OCI-LY1 (cell line): ENCODE data around the gene MED29.

Experiments
- H2AFZ ChIP-seq: fragments of 200-600 bp; sonication (generic), shearing (Covaris generic); 2 replicates; pipeline ENCODE4 v1.6.0; 2014; ENCODE audit warnings: antibody characterized with exemption, mild to moderate bottlenecking, low read length
- H3F3A ChIP-seq: fragments of 200-600 bp; sonication (generic), shearing (Covaris generic); 2 replicates; pipeline ENCODE4 v1.6.0; 2014; ENCODE audit warnings: mild to moderate bottlenecking, antibody characterized with exemption, low read length, moderate library complexity; ENCODE audit not compliant: insufficient read depth
- H3K27ac ChIP-seq: fragments of 200-600 bp; sonication (generic); 2 replicates; pipeline ENCODE4 v1.5.1; 2014; ENCODE audit warnings: low read length, mixed run types, mild to moderate bottlenecking, low read depth; ENCODE audit not compliant: poor library complexity, severe bottlenecking
- H3K27me3 ChIP-seq: fragments of 200-600 bp; sonication (generic); 2 replicates; pipeline ENCODE4 v1.6.0; 2014; ENCODE audit warnings: antibody characterized with exemption, mild to moderate bottlenecking, low read length, moderate library complexity; ENCODE audit not compliant: insufficient read depth
- H3K36me3 ChIP-seq: fragments of 200-600 bp; sonication (generic); 2 replicates; pipeline ENCODE4 v1.6.1; 2014; ENCODE audit warnings: mild to moderate bottlenecking, antibody characterized with exemption, low read length, moderate library complexity, mixed read lengths; ENCODE audit not compliant: insufficient read depth
- H3K4me1 ChIP-seq: fragments of 200-600 bp; sonication (generic); 2 replicates; pipeline ENCODE4 v1.5.1; 2014; ENCODE audit warnings: mild to moderate bottlenecking, low read length, moderate library complexity; ENCODE audit not compliant: insufficient read depth, severe bottlenecking
- H3K4me2 ChIP-seq: fragments of 200-600 bp; sonication (generic), shearing (Covaris generic); 2 replicates; pipeline ENCODE4 v1.6.1; 2014; ENCODE audit warnings: low read length
- H3K4me3 ChIP-seq: fragments of 200-600 bp; sonication (generic); 2 replicates; pipeline ENCODE4 v1.5.1; 2014; ENCODE audit warnings: low read length, low read depth, mild to moderate bottlenecking, mixed read lengths; ENCODE audit not compliant: poor library complexity, severe bottlenecking
- H3K79me2 ChIP-seq: fragments of 200-600 bp; shearing (Covaris generic); 2 replicates; pipeline ENCODE4 v1.6.1; 2016; ENCODE audit warnings: mixed run types, low read length, mixed read lengths; ENCODE audit not compliant: insufficient read depth
- H3K9ac ChIP-seq: fragments of 200-600 bp; sonication (generic), shearing (Covaris generic); 2 replicates; pipeline ENCODE4 v1.6.1; 2014; ENCODE audit warnings: mild to moderate bottlenecking, low read length, mixed read lengths
- H3K9me2 ChIP-seq: fragments of 200-600 bp; sonication (generic), shearing (Covaris generic); 2 replicates; pipeline ENCODE4 v1.6.1; 2014; ENCODE audit warnings: low read depth, mild to moderate bottlenecking, low read length, mixed read lengths
- H3K9me3 ChIP-seq: fragments of 200-600 bp; shearing (Covaris generic); 2 replicates; pipeline ENCODE4 v1.6.1; 2014; ENCODE audit warnings: low read length, mixed read lengths
- H4K20me1 ChIP-seq: fragments of 200-600 bp; sonication (generic), shearing (Covaris generic); 2 replicates; pipeline ENCODE4 v1.6.0; 2016; ENCODE audit warnings: mild to moderate bottlenecking, low read length; ENCODE audit not compliant: insufficient read depth
- CTCF ChIP-seq: fragments of 200-600 bp; sonication (generic), shearing (Covaris generic); IDR thresholded peaks from 2 replicates; pipeline ENCODE4 v1.5.1; 2017; ENCODE audit warnings: mild to moderate bottlenecking, antibody characterized with exemption, low read length, moderate library complexity, mixed read lengths
- EZH2 ChIP-seq: fragments of 200-600 bp; sonication (generic), shearing (Covaris generic); IDR thresholded peaks from 2 replicates; pipeline ENCODE4 v1.8.0; 2017; ENCODE audit warnings: borderline replicate concordance, mixed run types, mild to moderate bottlenecking, antibody characterized with exemption, low read length, moderate library complexity, mixed read lengths

The MED29 gene

GRCh38 chr19:39350156-39350555 is 41.0 kb upstream of the MED29 start:
- H2AFZ ChIP-seq: no peak overlapping the region
- no peaks in the 10 kb centered on the region for H3K79me2 ChIP-seq
- H3K9me3 ChIP-seq: no peaks in the 10 kb centered on the region
- no peak overlapping the region for H3K9ac ChIP-seq
- H3K4me1 ChIP-seq: no peaks in the 10 kb centered on the region
- H3K36me3 ChIP-seq: peaks cover 52% of the 10 kb centered on the region
- no peak overlapping the region for H3K4me3 ChIP-seq
- no peak overlapping the region for H3K4me2 ChIP-seq
- H3K9me2 ChIP-seq: no peaks in the 10 kb centered on the region
- H3F3A ChIP-seq: no peaks in the 10 kb centered on the region
- no peaks in the 10 kb centered on the region for H3K27me3 ChIP-seq
- TF ChIP-seq CTCF (no peak), EZH2 (no peak)
- no peaks in the 10 kb centered on the region for H4K20me1 ChIP-seq
- H3K27ac ChIP-seq: no peak overlapping the region

GRCh38 chr19:39351537-39352064 is 39.6 kb upstream of the MED29 start:
- Histone ChIP-seq H3K36me3 (peaks cover 66% of the 10 kb centered on the region), H4K20me1 (no peaks in the 10 kb centered on the region), H3K9me3 (no peaks in the 10 kb centered on the region), H2AFZ (no peak overlapping the region), H3K4me1 (no peaks in the 10 kb centered on the region), H3K79me2 (no peaks in the 10 kb centered on the region), H3K4me2 (no peak overlapping the region), H3K9ac (no peak overlapping the region), H3K4me3 (no peak overlapping the region), H3K27ac (no peak overlapping the region), H3K27me3 (no peaks in the 10 kb centered on the region), H3F3A (no peaks in the 10 kb centered on the region), H3K9me2 (no peaks in the 10 kb centered on the region)
- TF ChIP-seq CTCF (no peak), EZH2 (no peak)

- no peaks in the 10 kb centered on the region for H4K20me1 ChIP-seq
- no peak overlapping the region for H3K4me3 ChIP-seq
- no peaks in the 10 kb centered on the region for H3F3A ChIP-seq
- H3K4me1 ChIP-seq: no peaks in the 10 kb centered on the region
- H3K9ac ChIP-seq: no peak overlapping the region
- H3K27ac ChIP-seq: no peak overlapping the region
- no peak overlapping the region for H3K4me2 ChIP-seq
- no peak overlapping the region for H2AFZ ChIP-seq
- H3K79me2 ChIP-seq: no peaks in the 10 kb centered on the region
- H3K36me3 ChIP-seq: peaks cover 72% of the 10 kb centered on the region
- H3K27me3 ChIP-seq: no peaks in the 10 kb centered on the region
- no peak for TF ChIP-seq CTCF
- TF ChIP-seq EZH2: no peak
- no peaks in the 10 kb centered on the region for H3K9me3 ChIP-seq
- H3K9me2 ChIP-seq: no peaks in the 10 kb centered on the region
Measured at GRCh38 chr19:39352381-39353255, 38.6 kb upstream of the MED29 start.
